ENCODE data around the gene COL1A1. TPM values are rescaled to one million over a fixed set of nuclear protein-coding genes. Genes with fewer than 3 reads are reported as not detected.

The COL1A1 gene
- total RNA-seq, 1 donor from 2014 or later: 1.1 TPM

DNA sequence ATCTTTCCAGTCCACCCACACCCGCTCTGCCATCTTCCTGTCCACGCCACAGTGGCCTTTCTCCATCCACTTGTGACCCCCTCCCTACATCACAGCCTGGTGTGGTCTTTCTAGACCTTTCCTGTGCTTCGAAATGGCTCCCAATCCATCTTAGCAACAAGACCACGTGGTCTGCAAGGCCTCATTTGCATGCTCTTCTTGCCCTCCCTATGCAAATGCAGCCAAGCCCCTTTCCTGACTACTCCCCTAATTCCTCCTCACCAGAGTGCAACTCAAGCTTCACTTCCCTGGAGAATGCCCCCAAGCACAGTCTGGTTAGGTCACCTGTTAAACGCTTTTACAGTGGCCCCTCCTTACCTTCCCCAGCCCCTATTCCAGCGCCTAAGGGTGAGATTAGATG is 57.1 kb downstream of the COL1A1 start:
- no peaks in the 10 kb centered on the region for H3K9me3 ChIP-seq (ENCODE audit: low read depth)
- no peak overlapping the region for H3K4me3 ChIP-seq
- TF ChIP-seq EZH2phosphoT487 (IDR thresholded peaks at IDR 0.05) (no peak), EZH2 (IDR thresholded peaks at IDR 0.05) (no peak)
- TF ChIP-seq, protein P1, sequence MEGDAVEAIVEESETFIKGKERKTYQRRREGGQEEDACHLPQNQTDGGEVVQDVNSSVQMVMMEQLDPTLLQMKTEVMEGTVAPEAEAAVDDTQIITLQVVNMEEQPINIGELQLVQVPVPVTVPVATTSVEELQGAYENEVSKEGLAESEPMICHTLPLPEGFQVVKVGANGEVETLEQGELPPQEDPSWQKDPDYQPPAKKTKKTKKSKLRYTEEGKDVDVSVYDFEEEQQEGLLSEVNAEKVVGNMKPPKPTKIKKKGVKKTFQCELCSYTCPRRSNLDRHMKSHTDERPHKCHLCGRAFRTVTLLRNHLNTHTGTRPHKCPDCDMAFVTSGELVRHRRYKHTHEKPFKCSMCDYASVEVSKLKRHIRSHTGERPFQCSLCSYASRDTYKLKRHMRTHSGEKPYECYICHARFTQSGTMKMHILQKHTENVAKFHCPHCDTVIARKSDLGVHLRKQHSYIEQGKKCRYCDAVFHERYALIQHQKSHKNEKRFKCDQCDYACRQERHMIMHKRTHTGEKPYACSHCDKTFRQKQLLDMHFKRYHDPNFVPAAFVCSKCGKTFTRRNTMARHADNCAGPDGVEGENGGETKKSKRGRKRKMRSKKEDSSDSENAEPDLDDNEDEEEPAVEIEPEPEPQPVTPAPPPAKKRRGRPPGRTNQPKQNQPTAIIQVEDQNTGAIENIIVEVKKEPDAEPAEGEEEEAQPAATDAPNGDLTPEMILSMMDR (IDR thresholded peaks at IDR 0.05): no peak
- H3K9me3 Mint-ChIP-seq: no peaks in the 10 kb centered on the region
- H3K4me1 ChIP-seq: peaks cover 29% of the 10 kb centered on the region
- no peak for DNase-seq (ENCODE audit: low spot score)
- peaks cover 53% of the 10 kb centered on the region for H4K20me1 ChIP-seq (ENCODE audit: low read depth)
- no peak overlapping the region for H3K27ac ChIP-seq
- no peak overlapping the region for H3K4me3 Mint-ChIP-seq
- H3K4me1 Mint-ChIP-seq: peaks cover 34% of the 10 kb centered on the region
- no peak overlapping the region for H3K27ac Mint-ChIP-seq
- H3K79me2 ChIP-seq (ENCODE audit: low read depth): peaks cover 34% of the 10 kb centered on the region
- H3K27me3 ChIP-seq: peaks cover 3% of the 10 kb centered on the region
- H3F3A ChIP-seq (ENCODE audit: low read depth): peaks cover 18% of the 10 kb centered on the region
- no peaks in the 10 kb centered on the region for H3K36me3 ChIP-seq
- H3K4me2 ChIP-seq: no peak overlapping the region
- H3K27me3 Mint-ChIP-seq (ENCODE audit: insufficient read depth, low read depth): peaks cover 11% of the 10 kb centered on the region
- H3K36me3 Mint-ChIP-seq: peaks cover 33% of the 10 kb centered on the region
- H2AFZ ChIP-seq (replicated peaks): no peak overlapping the region
- H3K9ac ChIP-seq: no peak overlapping the region

DNA sequence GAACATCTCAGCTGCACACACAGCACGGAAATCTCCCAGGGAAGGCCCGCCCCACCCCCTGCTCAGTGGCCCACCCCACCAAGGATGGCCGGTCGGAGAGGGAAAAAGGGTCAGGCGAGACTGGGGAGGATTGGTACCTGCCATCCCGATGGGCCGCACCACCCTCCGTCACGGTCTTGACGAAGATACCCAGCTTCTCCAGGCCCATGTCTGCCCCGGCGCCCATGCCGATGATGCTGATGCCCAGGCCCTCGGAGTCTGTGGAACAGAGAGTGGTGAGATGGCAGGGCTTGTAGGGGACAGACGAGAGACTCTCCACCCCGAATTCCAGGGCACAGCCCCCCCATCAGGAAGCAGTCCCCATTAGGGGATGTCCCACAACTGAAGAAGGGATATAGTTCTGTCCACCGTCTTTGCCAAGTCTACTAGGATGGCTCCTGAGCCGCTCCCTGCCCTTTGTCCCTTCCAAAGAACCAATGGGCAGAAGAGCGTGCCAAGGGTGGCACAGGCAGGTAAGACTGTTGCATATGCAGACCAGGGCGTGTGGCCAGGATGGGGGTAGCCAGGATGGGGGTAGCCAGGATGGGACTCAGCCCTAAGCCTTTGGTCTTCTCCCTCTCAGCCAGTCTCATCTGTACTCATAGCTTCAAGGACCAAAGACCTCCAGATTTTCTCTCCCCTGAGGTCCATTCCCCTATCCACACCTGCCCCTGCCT is 57.8 kb downstream of the COL1A1 start:
- H3K9me3 ChIP-seq (ENCODE audit: low read depth): no peaks in the 10 kb centered on the region
- H3K9ac ChIP-seq: no peak overlapping the region
- Mint-ChIP-seq H3K27me3 (ENCODE audit: insufficient read depth, low read depth) (peaks cover 11% of the 10 kb centered on the region), H3K36me3 (peaks cover 34% of the 10 kb centered on the region), H3K27ac (no peak overlapping the region), H3K9me3 (no peaks in the 10 kb centered on the region), H3K4me3 (no peak overlapping the region), H3K4me1 (peaks cover 34% of the 10 kb centered on the region)
- no peaks in the 10 kb centered on the region for H3K36me3 ChIP-seq
- H4K20me1 ChIP-seq (ENCODE audit: low read depth): peaks cover 47% of the 10 kb centered on the region
- H2AFZ ChIP-seq (replicated peaks): no peak overlapping the region
- H3K4me2 ChIP-seq: no peak overlapping the region
- H3K27me3 ChIP-seq: no peaks in the 10 kb centered on the region
- H3F3A ChIP-seq (ENCODE audit: low read depth): peaks cover 15% of the 10 kb centered on the region
- H3K4me1 ChIP-seq: peaks cover 22% of the 10 kb centered on the region
- H3K4me3 ChIP-seq: no peak overlapping the region
- DNase-seq (ENCODE audit: low spot score): no peak
- TF ChIP-seq EZH2phosphoT487 (IDR thresholded peaks at IDR 0.05): no peak
- TF ChIP-seq, protein P1 (IDR thresholded peaks at IDR 0.05): no peak
- TF ChIP-seq EZH2 (IDR thresholded peaks at IDR 0.05): no peak
- peaks cover 27% of the 10 kb centered on the region for H3K79me2 ChIP-seq (ENCODE audit: low read depth)
- no peak overlapping the region for H3K27ac ChIP-seq

DNA sequence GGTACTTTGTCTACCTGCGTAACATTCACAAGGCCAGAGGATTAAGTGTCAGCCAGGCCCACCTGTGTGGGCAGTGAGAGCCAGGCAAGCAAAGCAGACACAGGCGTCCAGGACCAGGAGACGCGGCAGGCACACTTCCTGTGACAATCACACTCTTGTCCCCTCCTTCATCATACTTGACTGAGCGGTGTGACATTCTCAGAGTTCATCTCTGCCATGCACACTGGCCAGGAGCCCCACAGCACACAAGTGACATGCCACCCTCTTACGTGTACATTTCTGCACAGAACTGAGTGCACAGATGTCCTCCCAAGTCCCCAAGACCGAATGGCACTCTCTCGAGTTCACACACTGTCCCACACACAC is 59.7 kb downstream of the COL1A1 start:
- Histone ChIP-seq H3F3A (ENCODE audit: low read depth) (peaks cover 8% of the 10 kb centered on the region), H3K4me2 (no peak overlapping the region), H3K79me2 (ENCODE audit: low read depth) (peaks cover 8% of the 10 kb centered on the region), H3K4me3 (no peak overlapping the region), H2AFZ (replicated peaks) (no peak overlapping the region), H3K9me3 (ENCODE audit: low read depth) (no peaks in the 10 kb centered on the region), H4K20me1 (ENCODE audit: low read depth) (peaks cover 29% of the 10 kb centered on the region), H3K27ac (no peak overlapping the region), H3K9ac (no peak overlapping the region), H3K27me3 (no peaks in the 10 kb centered on the region), H3K36me3 (no peaks in the 10 kb centered on the region), H3K4me1 (peaks cover 5% of the 10 kb centered on the region)
- H3K36me3 Mint-ChIP-seq: peaks cover 43% of the 10 kb centered on the region
- no peaks in the 10 kb centered on the region for H3K9me3 Mint-ChIP-seq
- no peak for DNase-seq (ENCODE audit: low spot score)
- peaks cover 15% of the 10 kb centered on the region for H3K27me3 Mint-ChIP-seq (ENCODE audit: insufficient read depth, low read depth)
- no peak overlapping the region for H3K4me3 Mint-ChIP-seq
- no peak overlapping the region for H3K27ac Mint-ChIP-seq
- H3K4me1 Mint-ChIP-seq: peaks cover 16% of the 10 kb centered on the region
- TF ChIP-seq EZH2phosphoT487 (IDR thresholded peaks at IDR 0.05) (no peak), EZH2 (IDR thresholded peaks at IDR 0.05) (no peak)
- TF ChIP-seq, protein P1 (IDR thresholded peaks at IDR 0.05): no peak

All from neural progenitor cell (in vitro differentiated cells).